GM18858 (cell line): ENCODE measurements around the gene PTPN7.
"Not testable (repeated sequence)": the region's sequence is repeated elsewhere in the genome, so short reads cannot be mapped to it uniquely, and the experiment has no call there.

Source experiments
- ATAC-seq: cut with Tn5 transposase; IDR thresholded peaks from one replicate; pipeline ENCODE4 v1.9.1; 2021; ENCODE audit not compliant: unreplicated experiment

The PTPN7 gene

DNA sequence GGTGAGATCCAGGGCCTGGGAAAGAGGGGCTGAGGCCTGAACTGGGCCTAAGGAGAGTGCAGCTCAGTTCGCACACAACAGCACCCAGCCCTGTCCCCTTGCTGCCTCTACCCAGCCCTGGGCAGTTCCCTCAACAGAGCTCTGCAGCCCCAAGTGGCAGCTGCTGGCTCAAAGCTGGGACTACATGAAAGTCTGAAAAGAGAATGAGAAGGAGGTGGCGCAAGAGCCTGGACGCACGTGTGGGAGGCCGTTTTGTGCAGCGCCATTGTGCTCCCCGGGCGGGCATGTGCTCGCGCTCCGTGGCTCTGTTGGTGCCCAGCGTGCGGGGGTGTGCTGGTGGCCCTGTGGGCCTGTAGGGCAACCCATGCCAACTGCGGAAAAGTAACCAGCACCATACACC is 27.4 kb downstream of the PTPN7 start:
- no peak for ATAC-seq

DNA sequence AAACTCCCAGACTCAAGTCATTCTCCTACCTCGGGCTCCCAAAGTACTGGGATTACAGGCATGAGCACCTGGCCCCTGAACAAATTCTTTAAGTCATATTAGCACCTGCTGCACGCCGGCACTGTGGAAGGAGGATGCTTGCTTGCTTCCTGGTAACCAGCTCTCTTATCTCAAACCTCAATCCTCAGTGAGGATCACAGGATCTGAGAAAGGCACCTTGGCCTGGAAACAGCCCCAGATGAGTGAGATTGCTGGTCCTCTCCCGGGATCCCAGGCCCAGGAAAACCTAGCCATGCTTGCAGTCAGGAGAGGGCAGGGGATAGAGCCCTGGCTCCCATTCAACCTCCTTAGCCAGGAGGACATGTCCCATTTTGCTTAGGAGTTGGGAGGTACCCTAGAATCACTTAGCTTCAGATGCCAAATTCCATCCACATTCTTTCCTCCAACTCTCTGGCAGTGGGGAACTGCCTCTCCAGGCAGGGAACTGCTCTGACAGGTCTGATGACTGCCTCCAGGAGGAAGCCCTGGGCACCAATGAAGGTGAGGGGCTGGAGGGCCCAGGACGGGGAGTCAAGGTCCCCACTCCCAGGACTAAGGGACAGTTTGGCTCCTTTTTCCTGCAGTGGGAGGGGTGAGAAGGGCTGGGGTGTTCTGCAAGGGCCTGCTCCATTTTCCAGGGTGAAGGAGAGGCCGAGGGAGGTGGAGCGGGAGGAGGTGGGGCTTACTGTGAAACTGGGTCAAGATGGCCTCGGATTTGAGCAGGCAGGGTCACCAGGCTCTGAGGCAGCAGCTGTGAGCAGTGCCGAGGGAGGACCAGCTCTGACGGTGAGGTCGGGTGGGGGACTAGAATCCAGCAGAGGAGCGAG is 28.2 kb downstream of the PTPN7 start:
- no peak for ATAC-seq

DNA sequence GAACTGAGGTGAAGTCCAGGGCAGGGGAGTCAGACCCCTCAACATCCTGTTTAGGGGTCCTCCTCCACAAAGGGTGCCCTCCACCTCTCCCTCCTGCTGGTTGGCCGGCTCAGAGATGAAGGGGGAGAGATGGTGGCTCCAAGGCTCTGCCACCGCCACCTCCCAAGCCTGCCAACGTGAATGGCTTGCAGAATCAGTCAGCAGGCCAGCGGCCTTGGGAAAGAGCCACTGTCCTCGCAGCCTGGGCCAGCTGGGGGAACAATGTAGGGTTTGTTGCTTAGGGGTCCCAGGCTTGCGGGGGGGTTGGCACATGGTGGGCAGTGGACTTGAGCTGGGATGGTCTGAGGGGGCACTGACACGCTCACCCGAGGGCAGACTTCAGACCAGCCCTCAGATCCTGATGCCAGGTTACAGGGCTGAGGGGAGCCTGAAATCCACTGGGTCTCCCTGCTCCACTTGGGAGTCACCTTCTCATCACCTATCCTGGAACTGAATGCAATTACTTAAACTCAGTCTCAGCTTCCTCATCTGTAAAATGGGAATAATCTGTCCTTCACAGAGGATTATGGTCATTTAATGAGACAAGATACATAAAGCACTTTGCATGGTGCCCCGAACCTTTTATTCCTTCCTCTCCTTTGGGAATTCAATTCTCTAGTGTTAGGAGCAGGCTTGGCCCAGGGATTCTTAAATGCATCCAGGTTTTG is 29.4 kb downstream of the PTPN7 start:
- no peak for ATAC-seq

DNA sequence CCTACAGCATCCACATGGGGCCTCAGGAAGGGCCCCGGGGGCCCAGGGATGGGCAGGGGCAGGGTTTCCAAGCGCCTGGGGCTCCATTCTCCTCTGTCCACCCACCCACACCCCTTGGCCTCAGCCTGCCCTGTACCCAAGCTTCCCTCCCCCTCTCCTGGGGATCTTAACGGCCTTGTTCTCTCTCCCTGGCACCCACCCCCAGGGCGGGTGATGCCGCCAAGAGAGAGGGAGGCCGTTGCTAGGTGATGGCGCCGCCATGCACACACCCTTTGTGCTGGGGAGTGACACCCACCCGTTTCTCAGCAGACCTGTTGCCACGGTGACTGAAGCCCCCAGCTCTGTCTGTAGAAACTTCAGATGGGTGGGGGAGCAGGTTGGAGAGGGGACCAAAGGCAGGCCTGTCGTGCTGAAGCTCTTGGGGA is 30.1 kb downstream of the PTPN7 start:
- ATAC-seq, result no peak

DNA sequence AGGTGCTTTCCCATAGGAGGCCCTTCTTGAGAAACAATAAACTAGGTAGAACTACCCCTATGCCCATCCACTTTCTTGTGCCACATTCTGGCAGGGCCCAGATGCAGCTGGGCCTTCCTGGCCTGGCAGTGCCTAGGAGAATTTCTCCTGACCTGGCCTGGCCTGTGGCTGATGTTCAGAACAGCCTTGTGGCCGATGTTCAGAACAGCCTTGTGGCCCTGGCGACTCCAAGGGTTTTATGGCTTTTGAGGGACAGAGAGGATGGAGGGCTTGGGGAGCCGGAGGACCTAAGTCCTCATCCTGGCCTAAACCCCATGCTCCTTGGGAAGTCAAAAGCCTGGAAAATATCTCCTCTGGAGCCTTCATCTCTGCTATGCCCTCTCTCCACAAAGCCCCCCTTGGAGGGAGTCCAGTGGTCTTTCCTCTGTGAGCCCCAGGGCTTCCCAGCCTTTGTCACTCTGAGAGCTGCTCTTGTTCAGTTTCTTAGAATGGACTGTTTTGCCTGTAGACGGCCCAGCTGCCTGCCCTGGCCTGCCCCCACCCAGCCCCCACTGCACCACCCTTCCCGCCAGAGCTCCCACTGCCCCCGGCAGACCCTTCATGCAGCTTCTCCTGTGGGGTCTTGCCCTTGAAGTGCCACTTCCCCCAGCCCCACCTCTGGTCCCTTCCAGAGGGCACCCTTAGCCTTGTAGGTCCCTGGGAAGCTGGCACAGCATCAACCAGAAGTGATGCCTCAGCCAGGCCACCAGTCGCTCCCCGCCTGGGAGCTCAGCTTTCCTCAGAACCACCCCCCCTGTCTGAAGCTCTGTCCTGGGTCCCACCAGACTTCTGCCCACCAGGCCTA is 30.7 kb downstream of the PTPN7 start:
- ATAC-seq, result no peak

DNA sequence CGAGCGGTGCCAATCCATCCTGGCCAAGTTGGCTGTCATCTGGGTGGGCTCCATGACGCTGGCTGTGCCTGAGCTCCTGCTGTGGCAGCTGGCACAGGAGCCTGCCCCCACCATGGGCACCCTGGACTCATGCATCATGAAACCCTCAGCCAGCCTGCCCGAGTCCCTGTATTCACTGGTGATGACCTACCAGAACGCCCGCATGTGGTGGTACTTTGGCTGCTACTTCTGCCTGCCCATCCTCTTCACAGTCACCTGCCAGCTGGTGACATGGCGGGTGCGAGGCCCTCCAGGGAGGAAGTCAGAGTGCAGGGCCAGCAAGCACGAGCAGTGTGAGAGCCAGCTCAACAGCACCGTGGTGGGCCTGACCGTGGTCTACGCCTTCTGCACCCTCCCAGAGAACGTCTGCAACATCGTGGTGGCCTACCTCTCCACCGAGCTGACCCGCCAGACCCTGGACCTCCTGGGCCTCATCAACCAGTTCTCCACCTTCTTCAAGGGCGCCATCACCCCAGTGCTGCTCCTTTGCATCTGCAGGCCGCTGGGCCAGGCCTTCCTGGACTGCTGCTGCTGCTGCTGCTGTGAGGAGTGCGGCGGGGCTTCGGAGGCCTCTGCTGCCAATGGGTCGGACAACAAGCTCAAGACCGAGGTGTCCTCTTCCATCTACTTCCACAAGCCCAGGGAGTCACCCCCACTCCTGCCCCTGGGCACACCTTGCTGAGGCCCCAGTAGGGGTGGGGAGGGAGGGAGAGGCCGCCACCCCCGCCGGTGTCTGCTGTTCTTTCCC is 32.4 kb downstream of the PTPN7 start:
- ATAC-seq, result no peak

DNA sequence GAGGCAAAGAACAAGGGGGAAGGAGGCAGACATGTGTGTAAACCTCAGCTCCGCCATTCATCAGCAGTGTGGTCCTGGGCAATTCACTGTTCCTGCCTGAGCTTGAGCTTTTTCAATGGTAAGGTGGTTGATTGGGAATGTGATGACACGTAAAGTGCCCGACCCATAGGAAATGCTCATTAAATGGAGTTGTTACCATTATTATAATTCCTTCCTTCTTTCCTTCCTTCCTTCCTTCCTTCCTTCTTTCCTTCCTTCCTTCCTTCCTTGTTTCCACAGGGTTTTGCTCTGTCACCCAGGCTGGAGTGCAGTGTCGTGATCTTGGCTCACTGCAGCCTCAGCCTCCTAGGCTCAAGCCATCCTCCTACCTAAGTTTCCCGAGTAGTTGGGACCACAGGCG is 33.3 kb downstream of the PTPN7 start:
- no peak for ATAC-seq

DNA sequence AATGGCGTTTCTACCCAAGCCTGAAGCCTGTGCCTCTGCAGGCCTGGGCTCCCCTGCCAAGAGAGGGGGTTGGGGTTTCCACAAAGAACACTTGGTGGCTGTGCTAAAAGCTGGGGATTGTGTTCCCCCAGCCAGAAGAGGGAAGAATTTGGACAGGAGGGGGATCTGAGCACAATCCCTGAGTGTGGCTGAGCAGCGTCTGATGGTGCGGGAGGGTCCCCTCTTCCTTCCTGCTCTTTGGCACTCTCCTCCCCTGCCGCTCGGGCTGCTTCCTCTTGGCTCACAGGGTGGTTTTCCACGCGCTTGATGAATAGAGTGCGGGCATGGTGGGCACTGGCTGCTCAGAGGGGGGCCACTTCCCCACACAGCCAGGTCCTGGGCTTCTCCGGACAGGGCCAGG is 34.0 kb downstream of the PTPN7 start:
- no peak for ATAC-seq

DNA sequence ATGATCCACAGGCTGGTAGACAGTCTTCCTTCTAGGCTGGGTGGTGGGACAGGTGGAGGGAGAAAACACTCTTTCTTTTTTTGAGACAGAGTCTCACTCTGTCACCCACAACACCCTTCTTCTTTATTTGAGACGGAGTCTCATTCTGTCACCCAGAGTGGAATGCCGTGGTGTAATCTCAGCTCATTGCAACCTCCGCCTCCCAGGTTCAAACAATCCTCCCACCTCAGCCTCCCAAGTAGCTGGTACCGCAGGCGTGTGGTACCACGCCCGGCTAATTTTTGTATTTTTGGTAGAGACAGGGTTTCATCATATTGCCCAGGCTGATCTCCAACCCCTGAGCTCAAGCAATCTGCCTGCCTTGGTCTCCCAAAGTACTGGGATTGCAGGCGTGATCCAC is 34.8 kb downstream of the PTPN7 start:
- no peak for ATAC-seq

DNA sequence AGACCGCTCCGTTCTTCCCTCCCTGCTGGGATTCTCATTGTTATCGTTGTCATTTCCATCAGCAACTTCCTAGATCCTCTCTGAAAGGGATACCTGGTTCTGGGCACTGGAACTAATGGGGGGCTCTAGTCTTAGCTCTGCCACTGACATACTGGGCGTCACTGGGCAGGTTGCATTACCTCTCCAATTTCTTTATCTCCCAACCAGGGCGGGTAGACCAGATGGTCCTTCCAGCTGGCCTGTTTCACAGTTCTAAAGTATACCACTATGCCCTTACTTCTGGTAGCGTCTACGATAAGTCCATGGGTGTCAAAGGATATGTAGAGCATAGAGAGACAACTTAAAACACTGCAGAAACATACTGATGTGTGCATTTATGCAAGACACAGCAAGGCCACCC is 36.3 kb downstream of the PTPN7 start:
- ATAC-seq, result no peak

DNA sequence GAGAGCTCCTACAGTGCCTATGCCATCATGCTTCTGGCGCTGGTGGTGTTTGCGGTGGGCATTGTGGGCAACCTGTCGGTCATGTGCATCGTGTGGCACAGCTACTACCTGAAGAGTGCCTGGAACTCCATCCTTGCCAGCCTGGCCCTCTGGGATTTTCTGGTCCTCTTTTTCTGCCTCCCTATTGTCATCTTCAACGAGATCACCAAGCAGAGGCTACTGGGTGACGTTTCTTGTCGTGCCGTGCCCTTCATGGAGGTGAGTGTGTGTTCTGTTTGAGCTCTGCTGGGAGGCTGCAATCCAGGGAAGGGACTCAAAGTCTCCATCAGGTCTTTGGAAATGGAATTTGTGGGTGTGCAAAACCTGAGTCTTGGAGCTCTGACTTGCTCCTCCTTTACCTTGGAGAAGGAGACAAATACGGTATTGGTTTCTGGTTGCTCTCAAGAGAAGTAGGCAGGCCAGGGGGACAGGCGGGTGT is 37.0 kb downstream of the PTPN7 start:
- no peak for ATAC-seq

DNA sequence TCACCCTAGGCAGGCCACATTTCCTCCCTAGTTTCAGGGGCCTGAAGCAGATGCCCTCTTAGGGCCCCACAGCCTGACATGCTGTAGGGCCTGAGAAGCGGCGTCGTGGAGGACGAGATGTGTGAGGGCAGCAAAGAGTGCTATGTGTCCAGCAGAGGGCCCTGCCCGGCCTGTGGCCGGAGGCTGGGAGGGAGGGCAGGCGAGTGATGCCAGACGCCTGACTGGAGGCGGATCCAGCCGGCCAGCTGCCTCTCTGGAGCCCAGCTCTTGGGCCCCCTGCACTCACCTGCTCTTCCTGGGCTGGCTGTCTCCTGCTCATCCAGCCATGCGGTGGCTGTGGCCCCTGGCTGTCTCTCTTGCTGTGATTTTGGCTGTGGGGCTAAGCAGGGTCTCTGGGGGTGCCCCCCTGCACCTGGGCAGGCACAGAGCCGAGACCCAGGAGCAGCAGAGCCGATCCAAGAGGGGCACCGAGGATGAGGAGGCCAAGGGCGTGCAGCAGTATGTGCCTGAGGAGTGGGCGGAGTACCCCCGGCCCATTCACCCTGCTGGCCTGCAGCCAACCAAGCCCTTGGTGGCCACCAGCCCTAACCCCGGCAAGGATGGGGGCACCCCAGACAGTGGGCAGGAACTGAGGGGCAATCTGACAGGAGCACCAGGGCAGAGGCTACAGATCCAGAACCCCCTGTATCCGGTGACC is 37.6 kb downstream of the PTPN7 start, which contains the start of gene GPR37L1:
GPR37L1 (plus strand) TSS at position 279 of the 697 bp plus-strand sequence; CDS start at position 326, 47 bp downstream.
- no peak for ATAC-seq

DNA sequence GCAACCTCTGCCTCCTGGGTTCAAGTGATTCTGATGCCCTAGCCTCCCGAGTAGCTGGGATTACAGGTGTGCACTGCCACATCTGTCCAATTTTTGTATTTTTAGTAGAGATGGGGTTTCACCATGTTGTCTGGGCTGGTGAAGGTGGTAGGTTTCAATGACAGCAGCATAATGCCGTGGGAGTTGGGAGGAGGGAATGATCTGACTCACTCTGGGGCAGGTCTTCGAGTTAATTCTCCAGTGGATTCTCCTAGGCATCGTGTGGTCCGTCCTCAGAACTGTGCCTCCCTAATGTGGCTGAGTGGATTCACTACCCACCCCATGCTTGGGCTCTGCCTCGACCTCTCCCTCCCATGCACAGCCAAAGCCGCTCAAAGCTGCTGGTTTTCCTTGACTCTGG is 39.4 kb downstream of the PTPN7 start:
- no peak for ATAC-seq

DNA sequence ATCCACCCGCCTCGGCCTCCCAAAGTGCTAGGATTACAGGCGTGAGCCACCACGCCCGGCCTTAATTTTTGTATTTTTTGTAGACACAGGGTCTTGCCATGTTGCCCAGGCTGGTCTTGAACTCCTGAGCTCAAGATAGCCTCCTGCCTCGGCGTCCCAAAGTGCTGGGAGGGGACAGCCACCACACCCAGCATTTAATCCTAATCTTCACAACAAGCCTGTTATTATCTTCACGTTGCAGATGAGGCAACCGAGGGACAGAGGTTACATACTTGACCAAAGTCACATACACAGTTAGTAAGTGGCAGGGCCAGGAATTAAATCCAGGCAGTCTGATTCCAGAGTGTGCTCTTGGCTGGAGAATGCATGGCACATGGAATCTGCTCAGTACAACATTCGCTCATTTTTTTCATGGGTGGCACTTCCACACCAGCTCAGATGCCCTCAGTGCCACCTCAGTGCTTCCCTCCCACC is 42.5 kb downstream of the PTPN7 start:
- ATAC-seq, result no peak

DNA sequence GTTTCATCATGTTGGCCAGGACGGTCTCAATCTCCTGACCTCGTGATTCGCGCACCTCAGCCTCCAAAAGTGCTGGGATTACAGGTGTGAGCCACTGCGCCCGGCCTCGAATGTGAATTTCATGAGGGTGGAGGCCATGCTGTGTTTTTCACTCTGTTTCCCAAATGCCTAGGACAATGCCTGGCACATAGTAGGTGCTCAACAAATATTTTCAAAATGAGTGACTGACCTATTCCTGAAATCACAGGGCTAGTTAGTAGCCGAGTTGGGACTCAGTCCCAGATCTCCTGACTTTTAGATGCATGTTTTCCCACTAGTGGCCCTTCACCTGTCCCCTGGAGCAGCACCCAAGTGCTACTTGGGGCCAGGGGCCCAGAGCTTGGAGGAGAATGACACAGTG is 44.1 kb downstream of the PTPN7 start:
- no peak for ATAC-seq

DNA sequence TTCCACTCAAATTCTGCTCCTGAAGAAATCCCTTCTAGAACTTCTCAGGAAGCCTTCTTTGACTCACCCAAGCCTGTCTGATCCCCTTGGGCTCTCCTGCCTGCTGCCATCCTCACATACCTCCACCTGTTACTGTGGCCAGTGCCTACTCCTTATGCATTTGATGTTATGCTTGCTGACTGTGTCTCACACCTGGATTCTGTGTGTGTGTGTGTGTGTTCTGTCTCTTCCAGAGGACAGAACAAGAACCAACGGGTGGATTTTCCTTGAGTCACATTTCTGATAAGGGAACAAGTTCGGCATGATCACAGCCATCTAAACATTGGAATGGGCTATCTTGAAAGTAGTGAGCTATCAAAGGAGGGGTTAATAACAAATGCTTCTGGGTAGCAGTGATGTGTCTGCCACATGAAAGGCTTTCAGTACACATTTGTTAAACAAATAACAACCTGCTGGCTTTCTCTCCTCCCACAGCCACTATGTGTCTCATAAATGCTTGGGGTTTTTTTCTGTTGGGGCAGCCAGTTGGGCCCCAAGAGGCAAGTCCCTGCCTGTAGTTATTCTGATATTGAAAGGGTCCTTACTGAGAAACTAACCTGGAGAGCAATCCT is 46.6 kb downstream of the PTPN7 start:
- ATAC-seq, result no peak

DNA sequence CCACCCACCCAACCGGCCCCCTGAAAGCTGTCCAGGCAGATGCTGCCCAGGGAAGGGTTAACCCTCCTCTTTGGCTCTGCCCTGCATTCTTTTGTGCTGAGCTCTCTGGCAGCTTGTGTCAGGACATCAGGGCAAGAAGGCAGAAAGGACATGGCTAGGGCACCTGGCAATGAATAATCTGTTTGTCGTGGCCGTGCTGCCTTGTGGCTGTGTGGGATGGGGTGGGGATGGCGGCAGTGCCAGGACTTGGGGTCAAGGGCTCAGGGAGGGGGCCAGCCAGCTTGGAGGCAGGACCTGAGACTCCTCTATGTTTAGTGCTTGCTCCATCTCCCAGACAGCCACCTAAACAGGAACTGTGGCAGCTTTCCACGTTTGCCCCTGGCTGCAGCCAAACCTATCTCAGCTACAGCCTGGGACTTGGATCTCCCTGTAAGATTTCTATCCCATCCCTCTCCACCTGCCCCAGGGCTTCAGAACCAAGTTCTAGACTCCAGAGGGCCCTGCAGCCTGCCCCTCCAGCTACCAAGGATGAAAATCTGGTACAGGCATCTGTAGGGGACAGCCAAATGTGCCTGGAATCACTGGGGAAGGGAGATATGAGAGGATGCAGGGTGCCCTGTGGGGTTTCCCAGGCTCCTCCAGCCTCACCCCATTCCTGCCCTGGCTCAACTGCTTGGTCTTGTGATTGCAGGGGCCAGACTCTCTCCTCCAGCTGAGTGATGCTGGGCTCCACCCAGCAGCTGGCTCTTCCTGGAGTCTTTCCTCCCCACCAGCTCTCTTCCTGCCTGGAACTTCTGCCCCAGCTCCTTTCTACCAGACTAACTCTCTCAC is 47.3 kb downstream of the PTPN7 start:
- ATAC-seq, result no peak

DNA sequence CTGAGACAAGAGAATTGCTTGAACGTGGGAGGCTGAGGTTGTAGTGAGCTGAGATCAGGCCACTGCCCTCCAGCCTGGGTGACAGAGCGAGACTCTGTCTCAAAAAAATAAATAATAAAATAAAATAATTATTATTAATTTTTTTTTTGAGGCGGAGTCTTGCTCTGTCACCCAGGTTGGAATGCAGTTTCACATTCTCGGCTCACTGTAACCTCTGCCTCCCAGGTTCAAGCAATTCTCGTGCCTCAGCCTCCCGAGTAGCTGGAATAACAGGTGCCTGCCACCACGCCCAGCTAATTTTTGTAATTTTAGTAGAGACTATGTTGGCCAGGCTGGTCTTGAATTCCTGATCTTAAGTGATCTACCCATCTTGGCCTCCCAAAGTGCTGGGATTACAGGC is 48.8 kb downstream of the PTPN7 start:
- not testable (repeated sequence) for ATAC-seq
